Endodermal cell (in vitro differentiated cells): ENCODE measurements around the gene GLYATL1. TPM values are rescaled to one million over a fixed set of nuclear protein-coding genes. Genes with fewer than 3 reads are reported as not detected.

ENCODE experiments used
- DNase-seq: peaks from one replicate; pipeline ENCODE4 v3.0.0-alpha.2; 2017
- H3K27ac ChIP-seq: 2 replicates; pipeline ENCODE4 v1.5.1; 2013; ENCODE audit warnings: mild to moderate bottlenecking, low read depth, low read length, moderate library complexity
- H3K27me3 ChIP-seq: 2 replicates; pipeline ENCODE4 v1.6.1; 2013; ENCODE audit warnings: mild to moderate bottlenecking, low read length, moderate library complexity; ENCODE audit not compliant: insufficient read depth, control insufficient read depth, poor library complexity, severe bottlenecking
- H3K36me3 ChIP-seq: 2 replicates; pipeline ENCODE4 v1.7.0; 2013; ENCODE audit warnings: mild to moderate bottlenecking, low read length, moderate library complexity; ENCODE audit not compliant: control insufficient read depth, insufficient read depth
- H3K4me1 ChIP-seq: one replicate; pipeline ENCODE4 v1.7.0; 2013; ENCODE audit warnings: low read length; ENCODE audit not compliant: control insufficient read depth, insufficient read depth
- H3K4me3 ChIP-seq: 2 replicates; pipeline ENCODE4 v1.5.1; 2013; ENCODE audit warnings: mild to moderate bottlenecking, low read length, moderate library complexity
- H3K9ac ChIP-seq: 2 replicates; pipeline ENCODE4 v1.6.1; 2013; ENCODE audit warnings: mild to moderate bottlenecking, low read length, moderate library complexity; ENCODE audit not compliant: poor library complexity, severe bottlenecking; ENCODE audit errors: extremely low read depth
- H3K9me3 ChIP-seq: 2 replicates; pipeline ENCODE4 v1.6.1; 2013; ENCODE audit warnings: mild to moderate bottlenecking, low read length, moderate library complexity; ENCODE audit not compliant: control insufficient read depth
- H3K27ac Mint-ChIP-seq: 2 replicates; pipeline ENCODE4 v1.8.0; 2020; ENCODE audit warnings: mixed read lengths
- H3K27me3 Mint-ChIP-seq: 2 replicates; pipeline ENCODE4 v1.8.0; 2021; ENCODE audit warnings: mild to moderate bottlenecking, mixed read lengths; ENCODE audit not compliant: insufficient read depth
- H3K36me3 Mint-ChIP-seq: 2 replicates; pipeline ENCODE4 v1.8.0; 2020; ENCODE audit warnings: low read depth, mixed read lengths
- H3K4me1 Mint-ChIP-seq: 2 replicates; pipeline ENCODE4 v1.8.0; 2020; ENCODE audit warnings: mixed read lengths
- H3K4me3 Mint-ChIP-seq: 2 replicates; pipeline ENCODE4 v1.8.0; 2020; ENCODE audit warnings: mild to moderate bottlenecking, moderate library complexity, mixed read lengths
- H3K9me3 Mint-ChIP-seq: 2 replicates; pipeline ENCODE4 v1.8.0; 2020; ENCODE audit warnings: mild to moderate bottlenecking, mixed read lengths
- WGBS, 2 experiments: methylation state at CpG; one replicate each; pipeline versions ENCODE4 v1.1.5 to v1.1.7; 2013; ENCODE audit warnings: missing lambda C conversion rate in 2 of 2, mixed read lengths in 1 of 2; ENCODE audit not compliant: insufficient coverage in 1 of 2, insufficient read length in 1 of 2; 5-methylcytosine and 5-hydroxymethylcytosine counted together
- total RNA-seq, 2 donors: library from RNA; stranded (reverse); fragmentation: NEBNext Ultra II Directional in 1 of 2; extraction: Animal tissue kit (Norgen Biotek cat#: 25700) in 1 of 2; gene quantifications; 2 replicates in 1 of 2; 3 replicates in 1 of 2; pipeline ENCODE4 v1.2.1, GENCODE V29; 2021
- TF ChIP-seq, protein P1 (sequence below): fragments of 200-600 bp; sonication (generic); conservative IDR thresholded peaks from 2 replicates; pipeline ENCODE4 v1.5.0; 2021; ENCODE audit warnings: antibody characterized with exemption, mild to moderate bottlenecking

The GLYATL1 gene
- total RNA-seq, 2 donors from 2014 or later: 5.0 to 12.5 TPM

DNA sequence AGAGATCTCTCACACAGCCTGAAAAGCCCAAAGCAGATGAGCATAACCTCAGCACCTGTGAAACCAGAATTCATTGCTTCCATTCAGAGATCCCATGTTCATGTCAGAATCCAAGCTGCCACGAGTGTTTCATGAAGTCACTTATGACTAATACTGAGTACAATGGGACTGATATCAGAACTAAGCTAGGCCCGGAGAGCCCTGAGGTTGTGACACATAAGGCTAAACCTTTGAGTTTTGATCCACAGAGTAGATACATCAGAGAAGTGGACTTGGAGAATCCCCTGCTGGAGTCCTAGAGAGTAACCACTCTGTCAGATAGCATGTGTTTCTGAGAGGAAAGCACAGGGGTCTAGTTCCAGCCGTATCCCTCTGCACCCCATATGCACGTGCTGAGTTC is 890 bp upstream of the GLYATL1 start:
- no peak for DNase-seq
- WGBS, 2 experiments: 59 to 68% methylated on average over 4 of the region's 4 CpGs
- H3K36me3 ChIP-seq: no peaks in the 10 kb centered on the region
- H3K27me3 ChIP-seq: no peaks in the 10 kb centered on the region
- no peak overlapping the region for H3K4me3 ChIP-seq
- H3K36me3 Mint-ChIP-seq: no peaks in the 10 kb centered on the region
- H3K27ac ChIP-seq: no peak overlapping the region
- no peak overlapping the region for H3K9ac ChIP-seq
- peaks cover 13% of the 10 kb centered on the region for H3K27me3 Mint-ChIP-seq
- H3K27ac Mint-ChIP-seq: no peak overlapping the region
- no peaks in the 10 kb centered on the region for H3K4me1 ChIP-seq
- no peaks in the 10 kb centered on the region for H3K9me3 ChIP-seq
- no peak overlapping the region for H3K4me3 Mint-ChIP-seq
- H3K9me3 Mint-ChIP-seq: no peaks in the 10 kb centered on the region
- TF ChIP-seq, protein P1, sequence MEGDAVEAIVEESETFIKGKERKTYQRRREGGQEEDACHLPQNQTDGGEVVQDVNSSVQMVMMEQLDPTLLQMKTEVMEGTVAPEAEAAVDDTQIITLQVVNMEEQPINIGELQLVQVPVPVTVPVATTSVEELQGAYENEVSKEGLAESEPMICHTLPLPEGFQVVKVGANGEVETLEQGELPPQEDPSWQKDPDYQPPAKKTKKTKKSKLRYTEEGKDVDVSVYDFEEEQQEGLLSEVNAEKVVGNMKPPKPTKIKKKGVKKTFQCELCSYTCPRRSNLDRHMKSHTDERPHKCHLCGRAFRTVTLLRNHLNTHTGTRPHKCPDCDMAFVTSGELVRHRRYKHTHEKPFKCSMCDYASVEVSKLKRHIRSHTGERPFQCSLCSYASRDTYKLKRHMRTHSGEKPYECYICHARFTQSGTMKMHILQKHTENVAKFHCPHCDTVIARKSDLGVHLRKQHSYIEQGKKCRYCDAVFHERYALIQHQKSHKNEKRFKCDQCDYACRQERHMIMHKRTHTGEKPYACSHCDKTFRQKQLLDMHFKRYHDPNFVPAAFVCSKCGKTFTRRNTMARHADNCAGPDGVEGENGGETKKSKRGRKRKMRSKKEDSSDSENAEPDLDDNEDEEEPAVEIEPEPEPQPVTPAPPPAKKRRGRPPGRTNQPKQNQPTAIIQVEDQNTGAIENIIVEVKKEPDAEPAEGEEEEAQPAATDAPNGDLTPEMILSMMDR: no peak
- no peaks in the 10 kb centered on the region for H3K4me1 Mint-ChIP-seq

DNA sequence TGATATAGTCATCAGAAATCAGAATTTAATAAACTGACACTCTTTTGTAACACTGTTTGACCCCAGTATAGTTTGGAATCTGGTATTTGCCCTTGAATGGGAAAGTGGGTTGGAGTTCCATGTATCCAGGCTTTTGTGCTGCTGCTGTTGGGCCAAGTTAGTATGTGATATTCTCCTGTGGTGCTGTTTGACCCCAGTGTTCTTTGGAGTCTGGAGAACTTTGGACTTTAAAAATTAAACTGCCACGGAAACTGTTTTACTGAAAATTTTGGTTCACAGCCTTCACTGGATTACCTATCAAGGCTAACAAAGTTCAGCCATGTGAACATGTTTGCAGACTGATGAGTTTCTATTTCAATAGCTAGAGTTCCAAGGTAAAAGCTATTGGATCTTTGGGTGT is 740 bp downstream of the GLYATL1 start:
- no peaks in the 10 kb centered on the region for H3K27me3 ChIP-seq
- H3K36me3 ChIP-seq: no peaks in the 10 kb centered on the region
- H3K4me1 ChIP-seq: no peaks in the 10 kb centered on the region
- Mint-ChIP-seq H3K27ac (no peak overlapping the region), H3K27me3 (peaks cover 13% of the 10 kb centered on the region), H3K4me3 (no peak overlapping the region), H3K9me3 (no peaks in the 10 kb centered on the region), H3K36me3 (no peaks in the 10 kb centered on the region), H3K4me1 (no peaks in the 10 kb centered on the region)
- H3K9me3 ChIP-seq: no peaks in the 10 kb centered on the region
- TF ChIP-seq, protein P1: no peak
- 84 to 88% methylated on average over 1 of the region's 1 CpG for WGBS, 2 experiments
- H3K9ac ChIP-seq: no peak overlapping the region
- no peak overlapping the region for H3K27ac ChIP-seq
- H3K4me3 ChIP-seq: no peak overlapping the region
- no peak for DNase-seq

DNA sequence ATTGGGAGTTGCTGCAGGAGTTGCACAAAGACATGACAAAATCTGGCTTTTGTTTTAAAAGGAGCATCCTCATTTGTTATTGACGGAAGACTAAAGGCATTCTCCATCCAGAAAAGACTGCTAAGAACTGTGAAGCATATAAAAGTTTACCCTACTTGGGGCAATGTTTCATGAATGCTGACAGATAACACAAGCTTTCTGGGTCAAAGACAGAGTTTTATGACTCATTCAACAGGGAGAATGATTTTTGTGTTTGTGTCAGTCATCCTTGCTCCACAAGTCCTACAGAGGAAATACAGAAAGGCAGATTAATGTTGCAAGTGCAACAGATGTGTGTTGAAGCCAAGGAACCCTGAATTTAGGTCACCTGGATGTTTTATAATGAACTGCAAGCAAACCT is 2.5 kb downstream of the GLYATL1 start:
- H3K27me3 Mint-ChIP-seq: peaks cover 12% of the 10 kb centered on the region
- no peak for DNase-seq
- Histone ChIP-seq H3K9ac (no peak overlapping the region), H3K27ac (no peak overlapping the region), H3K4me1 (no peaks in the 10 kb centered on the region), H3K9me3 (no peaks in the 10 kb centered on the region), H3K27me3 (no peaks in the 10 kb centered on the region), H3K36me3 (no peaks in the 10 kb centered on the region), H3K4me3 (no peak overlapping the region)
- no peak overlapping the region for H3K27ac Mint-ChIP-seq
- H3K4me3 Mint-ChIP-seq: no peak overlapping the region
- no peaks in the 10 kb centered on the region for H3K36me3 Mint-ChIP-seq
- TF ChIP-seq, protein P1: no peak
- H3K4me1 Mint-ChIP-seq: no peaks in the 10 kb centered on the region
- 89% methylated on average over 1 of the region's 1 CpG; no CpG with 5 or more reads in 1 of the 2 experiments for WGBS, 2 experiments
- H3K9me3 Mint-ChIP-seq: no peaks in the 10 kb centered on the region
